Retinal pigment epithelial cell (primary cell): ENCODE results near the gene P2RX3.

Experiments
- DNase-seq: peaks from one replicate; pipeline ENCODE4 v3.0.0-alpha.2; 2010; ENCODE audit warnings: low read depth
- H3K4me3 ChIP-seq: 2 replicates; pipeline ENCODE4 v1.5.1; 2011; ENCODE audit warnings: mild to moderate bottlenecking, low read length, control low read depth, moderate library complexity
- TF ChIP-seq, protein P1 (sequence below): conservative IDR thresholded peaks from 2 replicates; pipeline ENCODE4 v1.5.1; 2011; ENCODE audit warnings: low read depth, low read length, control low read depth, inconsistent platforms

Gene P2RX3

DNA sequence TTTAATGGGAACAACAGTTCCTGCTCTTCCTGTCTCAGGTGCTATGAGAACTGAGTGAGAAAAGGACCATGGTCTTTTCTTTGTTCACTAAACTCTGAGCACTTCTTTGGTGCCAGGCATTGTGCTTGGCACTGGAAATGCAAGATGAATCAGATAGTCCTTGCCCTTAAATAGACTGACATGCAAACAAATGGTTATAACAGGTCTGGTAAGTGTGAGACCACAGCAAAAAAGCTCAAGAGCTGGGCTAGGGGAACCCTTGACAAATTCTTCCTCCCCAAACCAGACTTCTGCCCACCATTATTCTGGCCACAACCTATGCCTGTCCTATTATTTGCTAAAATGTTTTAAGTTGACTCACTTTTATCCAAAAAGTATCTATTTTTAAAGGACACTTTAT, 83.7 kb downstream of the P2RX3 start:
- H3K4me3 ChIP-seq: no peak overlapping the region
- no peak for DNase-seq

More for the DNA sequence above, 83.7 kb downstream of the P2RX3 start:
- TF ChIP-seq, protein P1, sequence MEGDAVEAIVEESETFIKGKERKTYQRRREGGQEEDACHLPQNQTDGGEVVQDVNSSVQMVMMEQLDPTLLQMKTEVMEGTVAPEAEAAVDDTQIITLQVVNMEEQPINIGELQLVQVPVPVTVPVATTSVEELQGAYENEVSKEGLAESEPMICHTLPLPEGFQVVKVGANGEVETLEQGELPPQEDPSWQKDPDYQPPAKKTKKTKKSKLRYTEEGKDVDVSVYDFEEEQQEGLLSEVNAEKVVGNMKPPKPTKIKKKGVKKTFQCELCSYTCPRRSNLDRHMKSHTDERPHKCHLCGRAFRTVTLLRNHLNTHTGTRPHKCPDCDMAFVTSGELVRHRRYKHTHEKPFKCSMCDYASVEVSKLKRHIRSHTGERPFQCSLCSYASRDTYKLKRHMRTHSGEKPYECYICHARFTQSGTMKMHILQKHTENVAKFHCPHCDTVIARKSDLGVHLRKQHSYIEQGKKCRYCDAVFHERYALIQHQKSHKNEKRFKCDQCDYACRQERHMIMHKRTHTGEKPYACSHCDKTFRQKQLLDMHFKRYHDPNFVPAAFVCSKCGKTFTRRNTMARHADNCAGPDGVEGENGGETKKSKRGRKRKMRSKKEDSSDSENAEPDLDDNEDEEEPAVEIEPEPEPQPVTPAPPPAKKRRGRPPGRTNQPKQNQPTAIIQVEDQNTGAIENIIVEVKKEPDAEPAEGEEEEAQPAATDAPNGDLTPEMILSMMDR: no peak
